Amygdala (tissue), 56 donors: ENCODE results near the gene FRAT1.
"Not testable (repeated sequence)": the region's sequence is repeated elsewhere in the genome, so short reads cannot be mapped to it uniquely, and the experiment has no call there.

ENCODE experiments used
- DNase-seq, 56 donors: peaks; one replicate each; lab custom pipeline; 2025; lab: John Stamatoyannopoulos, UW

FRAT1 gene

GRCh38 chr10:97333601-97334369, 14.7 kb downstream of the FRAT1 start:
- DNase-seq, result peak in 16 of 56 donors; percentile 6 to 55 (median 30)

- peak; percentile 46 to 98 (median 88) for DNase-seq
Observed at GRCh38 chr10:97334370-97335175, 15.5 kb downstream of the FRAT1 start, which contains the start of gene FRAT2. Gene FRAT2, minus strand, starts transcription at chr10:97334729. Its CDS starts 157 bp downstream, at chr10:97334572.

DNA sequence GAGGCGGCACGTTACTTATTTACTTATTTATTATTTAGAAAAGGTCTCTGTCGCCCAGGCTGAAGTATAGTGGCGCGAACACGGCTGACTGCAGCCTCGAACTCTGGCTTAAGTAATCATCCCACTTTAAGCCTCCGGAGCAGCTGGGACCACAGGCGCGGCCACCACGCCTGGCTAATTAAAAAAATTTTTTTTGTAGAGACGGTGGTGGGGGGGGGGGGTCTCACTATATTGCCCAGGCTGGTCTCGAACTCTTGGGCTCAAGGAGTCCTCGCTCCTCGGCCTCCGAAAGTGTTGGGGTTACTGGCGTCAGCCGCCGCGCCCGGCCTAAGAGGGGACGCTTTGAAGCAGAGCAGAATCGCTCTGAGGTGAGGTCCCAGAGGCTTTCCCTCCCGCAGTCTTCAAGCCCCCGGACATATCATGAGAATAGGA, 16.1 kb downstream of the FRAT1 start:
- DNase-seq, result no peak

DNA sequence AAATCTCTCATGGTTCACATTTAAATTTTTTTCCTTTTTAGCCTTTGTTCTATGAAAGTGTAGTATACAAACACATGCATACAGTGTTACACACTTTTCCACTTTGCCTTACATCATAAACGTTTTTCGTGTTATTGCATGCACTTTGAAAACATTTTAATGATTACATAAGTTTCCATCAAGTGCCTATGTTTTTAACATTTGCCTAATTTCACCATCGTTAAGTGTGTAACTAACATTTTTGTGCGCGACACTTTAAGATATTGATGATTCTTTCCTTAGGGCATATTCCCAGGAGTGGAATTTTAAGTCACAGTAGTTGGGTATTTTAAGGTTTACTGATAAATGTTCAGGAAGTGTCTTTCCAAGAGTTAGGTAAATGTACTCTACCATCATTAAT, 16.9 kb downstream of the FRAT1 start:
- DNase-seq, result no peak

GRCh38 chr10:97336446-97336845, 17.4 kb downstream of the FRAT1 start:
- DNase-seq, result no peak

- DNase-seq, result peak in 3 of 56 donors; percentile 3 to 20 (median 6)
Observed at GRCh38 chr10:97336942-97337831, 18.1 kb downstream of the FRAT1 start.

DNA sequence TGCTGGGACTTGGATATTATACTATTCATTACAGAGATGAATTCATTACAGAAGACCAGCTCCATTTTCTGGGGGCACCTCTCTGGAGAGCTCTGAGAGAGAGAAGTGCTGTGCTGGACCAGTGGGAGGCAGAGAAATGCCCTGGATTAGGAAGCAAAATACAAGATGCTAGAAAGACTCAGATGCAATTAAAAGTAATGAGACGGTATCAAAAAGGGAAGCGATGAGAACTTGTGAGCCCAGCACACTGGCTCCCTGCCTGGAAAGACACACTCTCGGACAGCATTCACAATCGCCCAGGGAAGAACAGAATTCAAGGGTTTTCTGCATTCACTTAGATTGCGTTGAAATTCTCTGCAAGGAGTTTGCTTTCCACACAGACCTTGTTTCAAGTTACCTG, 19.0 kb downstream of the FRAT1 start:
- peak in 4 of 56 donors; percentile 6 to 36 (median 8) for DNase-seq

DNA sequence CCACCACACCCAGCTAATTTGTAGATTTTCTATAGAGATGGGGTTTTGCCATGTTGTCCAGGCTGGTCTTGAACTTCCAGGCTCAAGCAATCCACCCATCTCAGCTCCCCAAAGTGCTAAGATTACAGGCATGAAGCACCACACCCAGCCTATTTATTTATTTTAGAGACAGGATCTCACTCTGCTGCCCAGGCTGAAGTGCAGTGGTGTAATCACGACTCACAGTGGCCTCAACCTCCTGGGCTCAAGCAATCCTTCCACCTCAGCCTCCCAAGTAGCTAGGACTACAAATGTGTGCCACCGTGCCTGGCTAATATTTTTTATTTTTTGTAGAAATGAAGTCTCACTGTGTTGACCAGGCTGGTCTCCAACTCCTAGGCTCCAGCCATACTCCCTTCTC, 22.3 kb downstream of the FRAT1 start:
- no peak for DNase-seq

- DNase-seq, result not testable (repeated sequence)
Observed at GRCh38 chr10:97343664-97344063, 24.6 kb downstream of the FRAT1 start.

GRCh38 chr10:97347317-97347716, 28.2 kb downstream of the FRAT1 start:
- no peak for DNase-seq

DNA sequence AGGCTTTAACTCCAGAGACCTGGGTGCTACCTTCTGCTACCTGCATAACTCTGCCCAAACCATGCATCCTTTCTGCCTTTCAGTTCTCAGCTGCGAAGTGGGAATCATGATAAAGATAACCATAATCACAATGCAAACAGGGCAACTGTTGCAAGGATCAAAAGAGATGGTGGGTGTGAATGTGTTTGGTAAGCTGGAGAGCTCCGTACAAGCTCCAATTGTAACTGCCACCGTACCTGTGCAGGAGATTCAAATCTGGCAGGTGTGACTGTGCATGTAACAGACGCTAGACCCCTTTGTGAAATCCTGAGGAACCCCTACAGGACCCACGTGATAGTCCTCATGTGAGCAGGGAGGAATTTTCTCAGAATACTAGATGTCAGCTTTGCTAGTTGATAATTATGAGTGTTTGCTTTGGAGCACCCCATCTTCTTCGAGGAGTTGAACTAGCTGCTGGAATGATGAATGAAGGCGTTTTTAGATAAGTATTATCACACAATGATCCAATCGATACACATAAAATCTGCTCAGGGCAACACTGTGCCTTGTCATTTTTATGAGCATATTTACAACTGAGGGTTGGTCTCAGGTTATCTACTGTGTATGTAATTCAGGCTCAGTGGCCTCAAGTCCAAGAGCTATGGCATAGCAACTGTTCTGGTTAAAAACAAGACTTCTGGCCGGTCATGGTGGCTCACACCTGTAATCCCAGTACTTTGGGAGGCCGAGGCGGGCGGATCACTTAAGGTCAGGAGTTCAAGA, 30.9 kb downstream of the FRAT1 start:
- no peak for DNase-seq

- DNase-seq, result no peak
Observed at GRCh38 chr10:97353945-97354344, 34.9 kb downstream of the FRAT1 start.

DNA sequence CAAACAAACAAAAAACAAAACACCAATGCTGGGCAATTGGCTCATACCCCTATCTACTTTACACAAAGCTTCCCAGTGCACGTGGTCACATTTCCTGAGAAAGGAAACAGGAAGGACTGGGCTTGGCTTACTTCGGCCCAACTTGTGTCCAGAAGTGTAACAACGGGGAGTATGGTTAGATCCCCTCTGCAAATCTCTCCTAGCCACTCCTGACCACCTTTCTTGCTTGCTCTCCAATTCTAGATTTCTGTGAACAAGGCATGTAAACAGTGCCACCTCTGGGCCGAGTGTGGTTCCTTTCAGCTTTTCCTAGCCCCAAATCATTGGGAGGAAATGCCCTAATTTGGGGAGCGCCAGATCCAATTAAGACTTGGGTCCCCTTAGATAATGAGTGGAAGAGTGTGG, 36.5 kb downstream of the FRAT1 start:
- peak in 16 of 56 donors; percentile 8 to 59 (median 16) for DNase-seq

- no peak for DNase-seq
Observed at GRCh38 chr10:97356318-97356914, 37.3 kb downstream of the FRAT1 start.

DNA sequence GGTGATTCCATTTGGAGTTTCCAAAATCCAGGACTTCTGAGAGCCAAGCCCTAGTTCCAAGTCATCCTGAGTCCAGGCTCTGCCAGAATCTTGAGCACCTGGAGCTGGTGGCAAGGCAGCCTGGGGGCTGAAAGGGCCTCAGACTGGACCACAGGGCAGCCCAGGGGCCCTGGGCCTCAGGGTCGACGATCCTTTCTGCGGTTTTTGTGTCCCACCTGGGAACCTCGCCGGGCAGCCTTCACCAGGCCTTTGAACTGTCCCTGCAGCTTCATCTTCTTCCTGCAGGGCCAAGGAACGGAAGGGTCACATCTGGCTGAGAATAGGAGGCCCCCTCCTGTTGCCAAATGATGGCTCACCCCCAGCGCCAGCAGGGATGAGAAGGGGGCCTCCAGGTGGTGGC, 37.8 kb downstream of the FRAT1 start:
- DNase-seq, result no peak

DNA sequence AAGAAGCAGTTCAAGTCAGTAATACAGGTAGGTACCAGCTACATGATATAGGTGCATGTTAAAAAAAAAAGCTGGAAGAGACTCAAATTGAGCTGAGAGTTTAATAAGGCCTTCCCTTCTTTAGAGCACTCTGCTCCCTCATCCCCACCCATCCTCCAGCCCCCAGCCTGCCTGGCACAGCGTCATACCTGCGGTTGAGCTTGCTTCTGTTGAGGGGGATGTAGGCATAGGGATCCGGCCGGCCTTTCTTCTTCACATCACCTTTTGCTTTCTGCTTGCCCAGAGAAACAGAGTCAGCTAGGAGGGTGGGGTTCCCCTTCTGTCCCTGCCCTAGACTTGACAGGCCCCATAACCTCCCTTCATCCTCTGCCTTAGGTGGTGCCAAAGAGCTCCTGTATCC, 39.3 kb downstream of the FRAT1 start:
- DNase-seq, result no peak

DNA sequence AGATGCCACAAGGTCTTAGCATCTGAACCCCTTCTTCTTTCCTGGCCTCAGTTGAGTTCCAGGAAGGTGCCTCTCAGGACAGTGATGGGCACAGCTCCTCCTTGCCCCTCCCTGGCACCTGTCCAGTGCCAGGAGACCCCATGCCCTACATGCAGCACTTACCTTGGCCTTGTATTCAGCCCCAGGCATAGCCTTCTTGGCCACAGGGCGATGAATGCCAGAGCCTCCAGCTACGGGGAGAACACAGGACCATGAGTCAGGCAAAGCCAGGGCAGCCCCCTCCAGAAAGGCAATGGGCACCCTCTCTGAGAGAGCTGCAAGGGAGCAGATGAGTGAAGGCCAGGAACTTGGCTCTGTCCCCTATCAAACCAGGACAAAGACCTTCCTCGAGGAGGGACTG, 39.7 kb downstream of the FRAT1 start:
- DNase-seq, result no peak

DNA sequence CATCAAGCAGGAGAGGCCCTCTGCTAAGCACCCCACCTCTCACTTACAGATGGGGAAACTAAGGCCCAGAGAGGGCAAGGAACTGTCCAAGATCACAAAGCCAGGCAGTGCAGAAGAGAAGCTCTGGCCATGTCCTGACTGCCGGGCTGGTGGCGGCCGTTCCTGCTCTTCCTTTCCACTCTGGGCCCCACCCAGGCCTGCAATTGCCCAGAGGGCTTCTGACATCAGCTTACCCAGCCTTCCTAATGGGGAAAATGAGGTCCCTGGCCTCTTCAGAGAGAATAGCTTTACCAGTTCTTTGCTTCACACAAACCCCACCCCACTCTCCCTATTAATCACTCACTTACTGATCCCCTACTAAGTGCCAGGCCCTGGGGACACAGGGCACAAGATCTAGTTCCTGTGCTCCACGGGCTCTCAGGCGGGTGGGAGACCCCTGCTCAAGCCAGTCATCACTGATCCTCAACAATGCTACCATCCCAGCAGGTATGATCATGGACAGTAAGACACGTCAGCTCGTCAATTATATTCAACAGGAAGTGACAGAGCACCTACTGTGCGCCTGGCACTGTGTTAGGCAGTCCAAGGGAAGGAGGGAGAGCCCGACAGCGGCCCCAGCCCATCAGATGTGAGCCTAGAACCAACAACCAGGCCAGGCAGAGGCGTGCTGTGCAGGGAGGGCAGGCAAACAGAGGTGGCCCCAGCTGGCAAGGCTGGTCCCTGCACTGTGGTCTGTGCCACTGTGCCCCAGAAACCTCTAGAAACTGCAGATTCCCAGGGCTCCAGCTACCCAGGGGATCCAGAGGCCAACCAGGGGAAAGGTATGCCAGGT, 41.9 kb downstream of the FRAT1 start:
- no peak for DNase-seq

DNA sequence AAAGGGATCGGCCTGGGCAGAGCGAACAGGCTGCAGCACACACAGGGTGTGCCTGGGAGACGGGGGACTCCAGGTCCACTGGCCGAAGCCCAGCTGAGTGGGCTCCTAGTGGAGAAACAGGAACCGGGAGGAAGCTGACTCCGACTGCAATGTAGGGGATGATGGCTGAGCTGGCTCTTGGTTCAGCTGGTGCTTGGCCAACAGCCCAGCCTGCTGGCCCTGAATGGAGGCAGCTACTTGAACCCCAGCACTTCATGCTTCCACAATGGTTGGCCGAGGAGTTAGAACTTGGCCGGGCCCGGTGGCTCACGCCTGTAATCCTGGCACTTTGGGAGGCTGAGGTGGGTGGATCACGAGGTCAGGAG, 42.4 kb downstream of the FRAT1 start:
- DNase-seq, result peak in 1 of 56 donors; percentile 5
